Vagina (tissue), 2 donors: Measurements from ENCODE around the gene LINGO4. TPM values are rescaled to one million over a fixed set of nuclear protein-coding genes. Genes with fewer than 3 reads are reported as not detected.

Experiments used
- DNase-seq, 2 donors: peaks; one replicate each; pipeline ENCODE4 v3.0.0-alpha.2; 2017; ENCODE audit errors: extremely low spot score in 2 of 2
- H3K27ac ChIP-seq: fragments of 200-600 bp; sonication (generic); one replicate; pipeline ENCODE4 v1.5.1; 2019
- H3K27me3 ChIP-seq: fragments of 200-600 bp; sonication (generic); one replicate; pipeline ENCODE4 v1.5.1; 2019
- H3K36me3 ChIP-seq, 2 donors: fragments of 200-600 bp; sonication (generic); one replicate each; pipeline ENCODE4 v1.5.1; 2017 to 2019
- H3K4me1 ChIP-seq: fragments of 200-600 bp; sonication (generic); one replicate; pipeline ENCODE4 v1.5.1; 2019
- H3K4me3 ChIP-seq, 2 donors: fragments of 200-600 bp; sonication (generic); 1 replicate in 1 of 2; 2 replicates in 1 of 2; pipeline ENCODE4 v1.5.1; 2016 to 2019
- H3K9me3 ChIP-seq: fragments of 200-600 bp; sonication (generic); one replicate; pipeline ENCODE4 v1.5.1; 2019
- CTCF ChIP-seq, 3 experiments: fragments of 450-650 bp in 2 of 3; fragments of 200-600 bp in 1 of 3; sonication (generic) in 1 of 3; IDR thresholded peaks; one replicate each; pipeline ENCODE4 v1.5.1; 2017 to 2019; ENCODE audit warnings: antibody characterized with exemption in 3 of 3, mild to moderate bottlenecking in 2 of 3, moderate library complexity in 2 of 3
- POLR2A ChIP-seq, 2 donors: fragments of 450-650 bp; IDR thresholded peaks; one replicate each; pipeline ENCODE4 v1.6.1; 2017; ENCODE audit warnings: antibody characterized with exemption in 2 of 2, mild to moderate bottlenecking in 2 of 2, moderate library complexity in 2 of 2
- POLR2AphosphoS5 ChIP-seq, 2 donors: sonication (generic); formaldehyde crosslinking; IDR thresholded peaks; one replicate each; pipeline ENCODE4 v1.9.0; 2017; ENCODE audit warnings: antibody characterized with exemption in 2 of 2, mild to moderate bottlenecking in 2 of 2, low read depth in 1 of 2; ENCODE audit not compliant: insufficient read depth in 1 of 2
- intact Hi-C: fragments of 100-400 bp; cut with DNase I; formaldehyde crosslinking; loops from one replicate; pipeline ENCODE4 v1.15.1; 2023
- total RNA-seq: library from RNA; depleted of rRNA; stranded (reverse); fragments of >200 nt; gene quantifications from one replicate; pipeline ENCODE4 v1.2.3, GENCODE V29; 2016

LINGO4 gene
- total RNA-seq, 1 donor from 2014 or later = 0.98 TPM

GRCh38 chr1:151825751-151826660, 20.8 kb upstream of the LINGO4 start:
- H3K4me1 ChIP-seq = peaks cover 9% of the 10 kb centered on the region
- H3K36me3 ChIP-seq = no peaks in the 10 kb centered on the region
- no peak for TF ChIP-seq CTCF (IDR thresholded peaks at IDR 0.05)
- no peak for TF ChIP-seq POLR2A (IDR thresholded peaks at IDR 0.05)
- TF ChIP-seq POLR2AphosphoS5 (IDR thresholded peaks at IDR 0.05; ENCODE audit: insufficient read depth in 1 of 2, low read depth in 1 of 2) = no peak
- H3K27me3 ChIP-seq = no peaks in the 10 kb centered on the region
- H3K9me3 ChIP-seq = no peaks in the 10 kb centered on the region
- DNase-seq = no peak
- no peak overlapping the region for H3K27ac ChIP-seq
- no peak overlapping the region for H3K4me3 ChIP-seq
- intact Hi-C loops = no loop called here

GRCh38 chr1:151825204-151825603, 20.0 kb upstream of the LINGO4 start:
- H3K9me3 ChIP-seq = no peaks in the 10 kb centered on the region
- H3K36me3 ChIP-seq = no peaks in the 10 kb centered on the region
- intact Hi-C loops = no loop called here
- H3K4me3 ChIP-seq = no peak overlapping the region
- no peak for DNase-seq
- H3K27me3 ChIP-seq = no peaks in the 10 kb centered on the region
- no peak for TF ChIP-seq POLR2A (IDR thresholded peaks at IDR 0.05)
- no peak for TF ChIP-seq CTCF (IDR thresholded peaks at IDR 0.05)
- no peak overlapping the region for H3K27ac ChIP-seq
- H3K4me1 ChIP-seq = peaks cover 9% of the 10 kb centered on the region

DNA sequence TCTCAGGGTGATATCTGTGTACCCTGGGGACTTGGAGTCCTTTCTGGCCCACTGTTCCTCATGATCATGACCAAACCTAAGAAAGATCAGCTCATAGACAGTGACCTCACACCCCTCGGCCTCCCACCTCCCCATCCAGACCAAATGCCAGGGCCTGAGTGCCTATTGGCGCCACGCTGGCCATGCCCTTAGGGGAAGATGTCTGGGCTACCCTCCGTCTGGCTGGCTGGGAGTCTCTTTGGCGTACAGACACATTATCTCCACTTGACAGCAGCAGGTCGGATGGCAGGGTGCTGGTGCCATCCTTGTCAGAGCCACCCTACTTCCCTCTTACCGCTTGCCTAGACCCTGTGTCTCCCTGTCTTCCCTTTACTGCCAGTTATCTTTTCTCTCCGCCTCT, 18.0 kb upstream of the LINGO4 start:
- H3K36me3 ChIP-seq = no peaks in the 10 kb centered on the region
- TF ChIP-seq POLR2A (IDR thresholded peaks at IDR 0.05) (no peak), CTCF (IDR thresholded peaks at IDR 0.05) (no peak), POLR2AphosphoS5 (IDR thresholded peaks at IDR 0.05; ENCODE audit: insufficient read depth in 1 of 2, low read depth in 1 of 2) (no peak)
- H3K4me1 ChIP-seq = no peaks in the 10 kb centered on the region
- H3K27me3 ChIP-seq = no peaks in the 10 kb centered on the region
- no peak for DNase-seq
- H3K4me3 ChIP-seq = no peak overlapping the region
- intact Hi-C loops = no loop called here
- H3K9me3 ChIP-seq = no peaks in the 10 kb centered on the region
- H3K27ac ChIP-seq = no peak overlapping the region

- no peak for DNase-seq
- intact Hi-C loops = no loop called here
- no peaks in the 10 kb centered on the region for H3K27me3 ChIP-seq
- no peaks in the 10 kb centered on the region for H3K4me1 ChIP-seq
- H3K27ac ChIP-seq = no peak overlapping the region
- H3K36me3 ChIP-seq = no peaks in the 10 kb centered on the region
- no peak overlapping the region for H3K4me3 ChIP-seq
- no peaks in the 10 kb centered on the region for H3K9me3 ChIP-seq
- TF ChIP-seq POLR2AphosphoS5 (IDR thresholded peaks at IDR 0.05; ENCODE audit: insufficient read depth in 1 of 2, low read depth in 1 of 2) = no peak
- no peak for TF ChIP-seq POLR2A (IDR thresholded peaks at IDR 0.05)
- no peak for TF ChIP-seq CTCF (IDR thresholded peaks at IDR 0.05)
These were observed 17.2 kb upstream of the LINGO4 start for GRCh38 chr1:151822404-151822803.

DNA sequence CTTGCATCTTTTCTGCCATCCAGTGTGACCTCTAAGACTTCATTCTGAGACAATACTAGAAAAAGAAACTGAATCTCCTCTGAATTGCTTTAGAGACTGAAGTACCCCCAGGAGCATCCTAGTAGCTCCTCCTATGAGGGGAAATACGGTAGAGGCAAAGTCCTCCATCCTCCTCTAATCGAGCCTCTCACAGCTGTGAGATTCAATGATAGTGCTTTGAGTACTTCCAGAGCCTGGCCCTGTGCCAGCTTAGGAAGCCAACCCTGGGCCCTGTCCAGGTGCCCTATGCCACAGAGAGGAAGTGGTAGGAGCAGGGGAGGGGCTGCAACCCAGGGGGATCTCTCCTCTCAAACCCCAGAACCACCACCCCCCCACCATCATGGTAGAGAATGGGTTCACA, 15.7 kb upstream of the LINGO4 start:
- H3K27ac ChIP-seq = no peak overlapping the region
- intact Hi-C loops = no loop called here
- TF ChIP-seq CTCF (IDR thresholded peaks at IDR 0.05) = no peak
- no peak for TF ChIP-seq POLR2A (IDR thresholded peaks at IDR 0.05)
- no peak for TF ChIP-seq POLR2AphosphoS5 (IDR thresholded peaks at IDR 0.05; ENCODE audit: insufficient read depth in 1 of 2, low read depth in 1 of 2)
- no peaks in the 10 kb centered on the region for H3K9me3 ChIP-seq
- no peaks in the 10 kb centered on the region for H3K27me3 ChIP-seq
- H3K4me3 ChIP-seq = no peak overlapping the region
- DNase-seq = no peak
- no peaks in the 10 kb centered on the region for H3K36me3 ChIP-seq
- H3K4me1 ChIP-seq = no peaks in the 10 kb centered on the region
